Endodermal cell (in vitro differentiated cells): Measurements from ENCODE around the gene DHX8. TPM values are rescaled to one million over a fixed set of nuclear protein-coding genes. Genes with fewer than 3 reads are reported as not detected.
A peak's percentile ranks its signal among the peaks of the same experiment; 100 is the strongest.

Source experiments
- DNase-seq: peaks from one replicate; pipeline ENCODE4 v3.0.0-alpha.2; 2017
- H3K27ac ChIP-seq: 2 replicates; pipeline ENCODE4 v1.5.1; 2013; ENCODE audit warnings: mild to moderate bottlenecking, low read depth, low read length, moderate library complexity
- H3K27me3 ChIP-seq: 2 replicates; pipeline ENCODE4 v1.6.1; 2013; ENCODE audit warnings: mild to moderate bottlenecking, low read length, moderate library complexity; ENCODE audit not compliant: insufficient read depth, control insufficient read depth, poor library complexity, severe bottlenecking
- H3K36me3 ChIP-seq: 2 replicates; pipeline ENCODE4 v1.7.0; 2013; ENCODE audit warnings: mild to moderate bottlenecking, low read length, moderate library complexity; ENCODE audit not compliant: control insufficient read depth, insufficient read depth
- H3K4me1 ChIP-seq: one replicate; pipeline ENCODE4 v1.7.0; 2013; ENCODE audit warnings: low read length; ENCODE audit not compliant: control insufficient read depth, insufficient read depth
- H3K4me3 ChIP-seq: 2 replicates; pipeline ENCODE4 v1.5.1; 2013; ENCODE audit warnings: mild to moderate bottlenecking, low read length, moderate library complexity
- H3K9ac ChIP-seq: 2 replicates; pipeline ENCODE4 v1.6.1; 2013; ENCODE audit warnings: mild to moderate bottlenecking, low read length, moderate library complexity; ENCODE audit not compliant: poor library complexity, severe bottlenecking; ENCODE audit errors: extremely low read depth
- H3K9me3 ChIP-seq: 2 replicates; pipeline ENCODE4 v1.6.1; 2013; ENCODE audit warnings: mild to moderate bottlenecking, low read length, moderate library complexity; ENCODE audit not compliant: control insufficient read depth
- H3K27ac Mint-ChIP-seq: 2 replicates; pipeline ENCODE4 v1.8.0; 2020; ENCODE audit warnings: mixed read lengths
- H3K27me3 Mint-ChIP-seq: 2 replicates; pipeline ENCODE4 v1.8.0; 2021; ENCODE audit warnings: mild to moderate bottlenecking, mixed read lengths; ENCODE audit not compliant: insufficient read depth
- H3K36me3 Mint-ChIP-seq: 2 replicates; pipeline ENCODE4 v1.8.0; 2020; ENCODE audit warnings: low read depth, mixed read lengths
- H3K4me1 Mint-ChIP-seq: 2 replicates; pipeline ENCODE4 v1.8.0; 2020; ENCODE audit warnings: mixed read lengths
- H3K4me3 Mint-ChIP-seq: 2 replicates; pipeline ENCODE4 v1.8.0; 2020; ENCODE audit warnings: mild to moderate bottlenecking, moderate library complexity, mixed read lengths
- H3K9me3 Mint-ChIP-seq: 2 replicates; pipeline ENCODE4 v1.8.0; 2020; ENCODE audit warnings: mild to moderate bottlenecking, mixed read lengths
- CTCF ChIP-seq: fragments of 200-600 bp; sonication (generic); conservative IDR thresholded peaks from 2 replicates; pipeline ENCODE4 v1.5.0; 2021; ENCODE audit warnings: antibody characterized with exemption, mild to moderate bottlenecking
- WGBS, 2 experiments: methylation state at CpG; one replicate each; pipeline versions ENCODE4 v1.1.5 to v1.1.7; 2013; ENCODE audit warnings: missing lambda C conversion rate in 2 of 2, mixed read lengths in 1 of 2; ENCODE audit not compliant: insufficient coverage in 1 of 2, insufficient read length in 1 of 2; 5-methylcytosine and 5-hydroxymethylcytosine counted together
- total RNA-seq, 2 donors: library from RNA; stranded (reverse); fragmentation: NEBNext Ultra II Directional in 1 of 2; extraction: Animal tissue kit (Norgen Biotek cat#: 25700) in 1 of 2; gene quantifications; 2 replicates in 1 of 2; 3 replicates in 1 of 2; pipeline ENCODE4 v1.2.1, GENCODE V29; 2021

The DHX8 gene
- total RNA-seq, 2 donors from 2014 or later = 53.3 to 57.1 TPM

- no peak for TF ChIP-seq CTCF
- H3K27ac Mint-ChIP-seq = no peak overlapping the region
- H3K4me1 ChIP-seq = peaks cover 10% of the 10 kb centered on the region
- no peaks in the 10 kb centered on the region for H3K9me3 Mint-ChIP-seq
- H3K27me3 ChIP-seq = peaks cover 13% of the 10 kb centered on the region
- no peaks in the 10 kb centered on the region for H3K36me3 ChIP-seq
- H3K27me3 Mint-ChIP-seq = peaks cover 3% of the 10 kb centered on the region
- peak overlapping the region; percentile 95 for H3K4me3 ChIP-seq
- no peak overlapping the region for H3K9ac ChIP-seq
- H3K9me3 ChIP-seq = no peaks in the 10 kb centered on the region
- H3K27ac ChIP-seq = no peak overlapping the region
- WGBS, 2 experiments = 78 to 80% methylated on average over 1 to 2 of the region's 2 CpGs
- DNase-seq = peak; percentile 61
- H3K4me1 Mint-ChIP-seq = peaks cover 39% of the 10 kb centered on the region
- no peaks in the 10 kb centered on the region for H3K36me3 Mint-ChIP-seq
- peak overlapping the region; percentile 79 for H3K4me3 Mint-ChIP-seq
Observed at GRCh38 chr17:43547189-43547550, 63.4 kb downstream of the DHX8 start.

GRCh38 chr17:43547659-43548256 lies 64.0 kb downstream of the DHX8 start:
- no peak overlapping the region for H3K4me3 Mint-ChIP-seq

GRCh38 chr17:43548689-43549379 lies 65.1 kb downstream of the DHX8 start:
- Mint-ChIP-seq H3K9me3 (no peaks in the 10 kb centered on the region), H3K4me3 (no peak overlapping the region), H3K27ac (no peak overlapping the region), H3K27me3 (peaks cover 3% of the 10 kb centered on the region), H3K36me3 (no peaks in the 10 kb centered on the region), H3K4me1 (peaks cover 32% of the 10 kb centered on the region)
- H3K9ac ChIP-seq = no peak overlapping the region
- peaks cover 13% of the 10 kb centered on the region for H3K27me3 ChIP-seq
- no peaks in the 10 kb centered on the region for H3K9me3 ChIP-seq
- H3K27ac ChIP-seq = no peak overlapping the region
- no peaks in the 10 kb centered on the region for H3K36me3 ChIP-seq
- H3K4me1 ChIP-seq = peaks cover 6% of the 10 kb centered on the region
- WGBS, 2 experiments = 89% methylated on average over 3 of the region's 3 CpGs; no CpG with 5 or more reads in 1 of the 2 experiments
- no peak for TF ChIP-seq CTCF
- no peak overlapping the region for H3K4me3 ChIP-seq
- DNase-seq = peak; percentile 44

More at GRCh38 chr17:43547659-43548256, 64.0 kb downstream of the DHX8 start:
- peak; percentile 46 for DNase-seq
- Histone ChIP-seq H3K9me3 (no peaks in the 10 kb centered on the region), H3K4me3 (no peak overlapping the region), H3K27ac (no peak overlapping the region), H3K4me1 (peaks cover 13% of the 10 kb centered on the region), H3K27me3 (peaks cover 13% of the 10 kb centered on the region), H3K9ac (no peak overlapping the region), H3K36me3 (no peaks in the 10 kb centered on the region)
- no peaks in the 10 kb centered on the region for H3K36me3 Mint-ChIP-seq
- no peaks in the 10 kb centered on the region for H3K9me3 Mint-ChIP-seq
- H3K27ac Mint-ChIP-seq = no peak overlapping the region
- H3K4me1 Mint-ChIP-seq = peaks cover 38% of the 10 kb centered on the region
- H3K27me3 Mint-ChIP-seq = peaks cover 3% of the 10 kb centered on the region
- TF ChIP-seq CTCF = no peak
